ENCODE data around the gene EZH2. TPM values are rescaled to one million over a fixed set of nuclear protein-coding genes. Genes with fewer than 3 reads are reported as not detected.

The EZH2 gene
- total and polyA plus RNA-seq, 2 of the 4 experiments (the other 2 are of a cell fraction) = 13.1 to 19.8 TPM

GRCh38 chr7:148884299-148885022 lies 370 bp upstream of the EZH2 start:
- Histone ChIP-seq H2AK5ac (ENCODE audit: low read depth, low read length) (no peak overlapping the region), H2BK5ac (ENCODE audit: low read depth, low read length, poor library complexity, severe bottlenecking) (peak overlapping the region; percentile 92), H4K5ac (ENCODE audit: low read depth, low read length) (no peak overlapping the region), H3K18ac (ENCODE audit: low read depth, low read length) (no peak overlapping the region), H4K8ac (ENCODE audit: low read depth in 2 of 2, low read length in 2 of 2) (peak overlapping the region; percentile 63 to 67; a peak in 3 of 4 replicates), H3K4me3 (ENCODE audit: insufficient read depth, low read depth, low read length) (peak overlapping the region; percentile 95), H2AK9ac (replicated peaks; ENCODE audit: low read depth, low read length, poor library complexity) (peak overlapping the region; percentile 92), H3K27me3 (ENCODE audit: control insufficient read depth, insufficient read depth, low read length) (no peaks in the 10 kb centered on the region), H3K4me1 (ENCODE audit: control insufficient read depth, insufficient read depth, low read length) (peaks cover 2% of the 10 kb centered on the region; the same call in 1 of the 2 replicates), H3K4ac (ENCODE audit: low read depth, low read length) (peak overlapping the region; percentile 85), H3K4me2 (ENCODE audit: low read depth, low read length) (peak overlapping the region; percentile 65), H3K14ac (replicated peaks; ENCODE audit: low read depth, low read length) (0 out of 2 replicates have a peak overlapping the region, but pooled peaks have one; percentile 72), H3K56ac (ENCODE audit: extremely low read depth, insufficient read depth, low read length) (peak overlapping the region; percentile 65; the same call in 1 of the 2 replicates), H3K79me1 (ENCODE audit: low read depth in 1 of 2, low read length in 2 of 2) (peaks cover 6 to 10% of the 10 kb centered on the region in 2 experiments; a peak in 2 of 4 replicates), H2AFZ (replicated peaks; ENCODE audit: low read length, poor library complexity) (peak overlapping the region; percentile 99), H2BK15ac (ENCODE audit: low read depth, low read length) (no peak overlapping the region), H3K9me1 (ENCODE audit: insufficient read depth, low read length) (no peaks in the 10 kb centered on the region), H4K20me1 (ENCODE audit: insufficient read depth, low read length) (no peaks in the 10 kb centered on the region; the same call in 1 of the 2 replicates), H2BK20ac (ENCODE audit: low read depth, low read length) (no peak overlapping the region), H2BK120ac (ENCODE audit: low read depth, low read length) (peak overlapping the region; percentile 75; the same call in 1 of the 2 replicates), H3K27ac (ENCODE audit: insufficient read depth, low read length) (peak overlapping the region; percentile 95), H3K36me3 (ENCODE audit: control insufficient read depth, insufficient read depth, low read length) (no peaks in the 10 kb centered on the region), H4K91ac (ENCODE audit: insufficient read depth, low read depth, low read length) (peak overlapping the region; percentile 87; the same call in 1 of the 2 replicates), H3K9me3 (ENCODE audit: control insufficient read depth, insufficient read depth, low read length) (no peaks in the 10 kb centered on the region), H3K23ac (ENCODE audit: low read depth, low read length) (no peak overlapping the region), H3K9ac (ENCODE audit: low read depth, low read length) (peak overlapping the region; percentile 88)
- dilution Hi-C loops (cut with HindIII; ENCODE audit: low sequenced_read_pairs, unreplicated experiment) (no loop called here), in situ Hi-C loops (cut with MboI; ENCODE audit: low sequenced_read_pairs) (no loop called here), intact Hi-C loops (cut with micrococcal nuclease) (loop anchor here (1.0 to 5.0 kb wide), 6 partner anchors 57 to 310 kb away; partner anchors contain the start of gene CUL1)
- ChIA-PET POLR2A (ENCODE audit: unreplicated experiment) (interaction anchor here (0.7 kb wide), 1 partner anchor 1538 kb away, joined by 3 read pairs; no protein-coding TSS in a partner anchor), CTCF (no interaction called here)
- TF ChIP-seq CTCF (conservative IDR thresholded peaks at IDR 0.05; ENCODE audit: low read depth, low read length) = no peak
- peak; percentile 77; the same call in 1 of the 2 replicates for TF ChIP-seq MAZ (IDR thresholded peaks at IDR 0.05; ENCODE audit: borderline replicate concordance, low read depth, low read length)
- peak; percentile 86; the same call in 1 of the 2 replicates for TF ChIP-seq MXI1 (IDR thresholded peaks at IDR 0.05; ENCODE audit: borderline replicate concordance, low read depth, low read length)
- TF ChIP-seq NFE2L2 (IDR thresholded peaks at IDR 0.05; ENCODE audit: low read depth, low read length) = no peak
- peak; percentile 71; the same call in 1 of the 2 replicates for TF ChIP-seq POLR2A (IDR thresholded peaks at IDR 0.05; ENCODE audit: low read depth, low read length)
- no peak for TF ChIP-seq RFX5 (IDR thresholded peaks at IDR 0.05; ENCODE audit: low read depth, low read length)
- TF ChIP-seq ELK1 (IDR thresholded peaks at IDR 0.05; ENCODE audit: borderline replicate concordance, low read depth, low read length) = no peak
- TF ChIP-seq USF2 (IDR thresholded peaks at IDR 0.05; ENCODE audit: low read depth, low read length) = no peak
- no peak for TF ChIP-seq CHD1 (IDR thresholded peaks at IDR 0.05; ENCODE audit: low read depth, low read length)
- TF ChIP-seq BHLHE40 (IDR thresholded peaks at IDR 0.05; ENCODE audit: low read depth, low read length) = peak; percentile 64
- TF ChIP-seq SMC3 (IDR thresholded peaks at IDR 0.05; ENCODE audit: low read depth, low read length) = no peak
- BruUV-seq (replicated peaks) = no TSS peak
- ATAC-seq (ENCODE audit: low read depth) (peak; percentile 95), DNase-seq (peak; percentile 87)
- 0% methylated on average over 59 of the region's 101 CpGs; no CpG with 5 or more reads in 1 of the 2 experiments for WGBS, 2 experiments (ENCODE audit: extremely low coverage in 2 of 2, insufficient read length in 1 of 2)
